NCI-H460 (cell line): ENCODE data around the gene PRR5L. TPM values are rescaled to one million over a fixed set of nuclear protein-coding genes. Genes with fewer than 3 reads are reported as not detected.
"Not testable (repeated sequence)": the region's sequence is repeated elsewhere in the genome, so short reads cannot be mapped to it uniquely, and the experiment has no call there.

Experiments used
- DNase-seq: peaks from one replicate; pipeline ENCODE4 v3.0.0-alpha.2; 2016; ENCODE audit warnings: low read depth; ENCODE audit errors: extremely low read depth
- total RNA-seq: library from RNA; depleted of rRNA; stranded (reverse); fragments of >200 nt; shearing (Covaris generic); gene quantifications from 2 replicates; pipeline ENCODE4 v1.2.3, GENCODE V29; 2014

The PRR5L gene
- total RNA-seq, 1 experiment from 2014 or later = 54.0 TPM

- DNase-seq = no peak
These were observed 21.9 kb downstream of the PRR5L start for GRCh38 chr11:36317992-36318391.

GRCh38 chr11:36324956-36325355 is 28.9 kb downstream of the PRR5L start:
- DNase-seq = not testable (repeated sequence)

- not testable (repeated sequence) for DNase-seq
These were observed 29.3 kb downstream of the PRR5L start for GRCh38 chr11:36325403-36325802.

GRCh38 chr11:36326524-36327419 is 30.7 kb downstream of the PRR5L start:
- no peak for DNase-seq

- DNase-seq = no peak
These were observed 33.0 kb downstream of the PRR5L start for GRCh38 chr11:36328966-36329673.

- no peak for DNase-seq
These were observed 34.3 kb downstream of the PRR5L start for GRCh38 chr11:36330411-36330810.

- DNase-seq = no peak
These were observed 37.4 kb downstream of the PRR5L start for GRCh38 chr11:36333468-36333867.

GRCh38 chr11:36333897-36334296 is 37.8 kb downstream of the PRR5L start:
- no peak for DNase-seq

GRCh38 chr11:36339888-36340287 is 43.8 kb downstream of the PRR5L start:
- DNase-seq = no peak

GRCh38 chr11:36340897-36341296 is 44.8 kb downstream of the PRR5L start:
- no peak for DNase-seq

- no peak for DNase-seq
These were observed 45.8 kb downstream of the PRR5L start for GRCh38 chr11:36341915-36342314.

GRCh38 chr11:36342327-36342726 is 46.2 kb downstream of the PRR5L start:
- DNase-seq = no peak

- DNase-seq = no peak
These were observed 47.3 kb downstream of the PRR5L start for GRCh38 chr11:36343436-36343835.

- DNase-seq = no peak
These were observed 49.0 kb downstream of the PRR5L start for GRCh38 chr11:36345084-36345511.

- no peak for DNase-seq
These were observed 49.5 kb downstream of the PRR5L start for GRCh38 chr11:36345535-36346141.

GRCh38 chr11:36346562-36347383 is 50.7 kb downstream of the PRR5L start:
- no peak for DNase-seq

GRCh38 chr11:36347384-36347906 is 51.4 kb downstream of the PRR5L start:
- no peak for DNase-seq

GRCh38 chr11:36349351-36350136 is 53.5 kb downstream of the PRR5L start:
- DNase-seq = no peak

GRCh38 chr11:36350137-36350513 is 54.0 kb downstream of the PRR5L start:
- no peak for DNase-seq

GRCh38 chr11:36352922-36353321 is 56.8 kb downstream of the PRR5L start:
- no peak for DNase-seq
